Glomerular endothelial cell (primary cell): ENCODE measurements around the gene RBM17. TPM values are rescaled to one million over a fixed set of nuclear protein-coding genes. Genes with fewer than 3 reads are reported as not detected.
"Not testable (repeated sequence)": the region's sequence is repeated elsewhere in the genome, so short reads cannot be mapped to it uniquely, and the experiment has no call there.

ENCODE experiments used
- DNase-seq: peaks from one replicate; pipeline ENCODE4 v3.0.0-alpha.2; 2011; ENCODE audit warnings: low read depth, low spot score; ENCODE audit errors: extremely low read depth
- total RNA-seq: library from RNA; depleted of rRNA; stranded (reverse); fragments of >200 nt; gene quantifications from 2 replicates; pipeline ENCODE4 v1.2.3, GENCODE V29; 2015

RBM17 gene
- total RNA-seq, 1 donor from 2014 or later: 55.6 TPM

- DNase-seq: no peak
Observed at GRCh38 chr10:6055929-6056328, 32.9 kb upstream of the RBM17 start.

GRCh38 chr10:6056411-6057135 lies 32.3 kb upstream of the RBM17 start:
- DNase-seq: no peak

- DNase-seq: no peak
Observed at GRCh38 chr10:6058682-6059475, 30.0 kb upstream of the RBM17 start.

GRCh38 chr10:6059506-6059905 lies 29.3 kb upstream of the RBM17 start:
- DNase-seq: no peak

GRCh38 chr10:6061056-6061455 lies 27.8 kb upstream of the RBM17 start:
- no peak for DNase-seq

DNA sequence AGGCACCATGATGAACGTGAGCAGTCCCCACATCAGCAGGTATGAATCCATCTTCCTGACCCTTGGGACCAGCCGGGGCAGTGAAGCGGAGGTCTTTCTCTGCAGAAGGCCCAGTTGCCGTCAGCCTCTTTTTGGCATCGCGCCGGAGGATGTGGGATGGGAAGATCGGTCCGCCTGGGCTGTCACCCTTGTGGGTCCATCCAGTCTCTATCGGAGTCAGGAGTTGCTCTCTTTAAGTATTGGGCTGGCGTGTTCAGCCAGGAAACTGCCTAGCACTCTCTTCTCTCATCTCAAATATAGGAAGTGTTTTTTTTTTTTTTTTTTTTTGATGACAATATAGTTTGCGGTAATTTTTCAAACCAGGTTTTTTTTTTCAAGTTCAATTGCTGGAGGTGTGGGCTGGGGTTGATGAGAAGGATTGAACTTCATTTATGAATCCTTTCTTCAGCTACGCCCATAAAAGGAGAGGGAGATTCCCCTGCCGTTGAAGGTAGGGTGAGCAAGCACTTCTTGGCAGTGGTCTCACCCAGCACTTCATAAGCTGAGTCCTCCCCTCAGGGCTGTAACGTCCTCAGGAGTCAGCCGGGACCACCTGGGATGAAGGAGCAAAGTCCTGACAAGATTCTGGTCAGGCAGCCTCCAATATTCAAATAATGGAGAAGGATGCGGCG lies 26.6 kb upstream of the RBM17 start, which contains the start of gene IL2RA:
TSS of gene IL2RA (minus strand) at position 267 of the 671 bp plus-strand sequence. CDS start at position 51, 216 bp downstream.
- DNase-seq: no peak

DNA sequence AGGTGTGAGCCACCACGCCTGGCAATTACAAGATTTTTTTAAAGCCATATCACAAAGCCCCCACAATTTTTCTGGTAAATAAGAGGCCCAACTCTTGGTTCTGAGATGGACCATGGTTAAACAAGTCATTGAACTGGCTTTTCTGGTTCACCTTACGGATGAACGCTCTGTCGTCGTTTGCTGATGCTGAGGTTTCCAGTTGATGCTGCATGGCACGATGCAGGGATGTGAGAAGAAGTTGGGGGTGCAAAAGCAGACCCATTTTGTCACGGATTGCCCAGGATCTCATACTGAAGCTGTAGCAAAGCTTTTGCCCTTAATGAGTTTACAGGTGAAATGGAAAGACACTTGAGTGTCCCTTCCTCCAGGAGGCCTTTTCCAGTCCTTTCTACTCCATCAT lies 24.7 kb upstream of the RBM17 start:
- no peak for DNase-seq

DNA sequence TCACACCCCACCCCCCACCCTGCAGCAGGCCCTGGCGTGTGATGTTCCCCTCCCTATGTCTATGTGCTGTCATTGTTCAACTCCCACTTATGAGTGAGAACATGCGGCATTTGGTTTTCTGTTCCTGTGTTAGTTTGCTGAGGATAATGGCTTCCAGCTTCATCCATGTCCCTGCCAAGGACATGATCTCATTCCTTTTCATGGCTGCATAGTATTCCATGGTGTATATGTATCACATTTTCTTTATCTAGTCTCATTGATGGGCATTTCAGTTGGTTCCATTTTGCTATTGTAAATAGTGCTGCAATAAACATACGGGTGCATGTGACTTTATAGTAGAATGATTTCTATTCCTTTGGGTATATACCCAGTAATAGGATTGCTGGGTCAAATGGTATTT lies 24.1 kb upstream of the RBM17 start:
- DNase-seq: not testable (repeated sequence)

DNA sequence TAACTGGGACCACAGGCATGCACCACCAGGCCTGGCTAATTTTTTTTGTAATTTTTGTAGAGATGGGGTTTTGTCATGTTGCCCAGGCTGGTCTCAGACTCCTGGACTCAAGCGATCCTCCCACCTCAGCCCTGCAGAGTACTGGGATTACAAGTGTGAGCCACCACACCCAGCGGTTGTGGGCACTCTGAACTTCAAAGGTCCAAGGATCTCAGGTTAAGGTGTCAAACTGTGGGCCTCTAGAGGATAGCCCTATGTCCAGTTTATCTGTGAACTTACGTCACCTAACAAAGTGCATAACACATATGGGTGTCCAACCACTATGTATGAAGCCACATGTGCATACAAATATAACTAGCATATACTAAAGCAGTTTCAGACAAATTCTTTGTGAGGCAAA lies 23.4 kb upstream of the RBM17 start:
- DNase-seq: no peak

DNA sequence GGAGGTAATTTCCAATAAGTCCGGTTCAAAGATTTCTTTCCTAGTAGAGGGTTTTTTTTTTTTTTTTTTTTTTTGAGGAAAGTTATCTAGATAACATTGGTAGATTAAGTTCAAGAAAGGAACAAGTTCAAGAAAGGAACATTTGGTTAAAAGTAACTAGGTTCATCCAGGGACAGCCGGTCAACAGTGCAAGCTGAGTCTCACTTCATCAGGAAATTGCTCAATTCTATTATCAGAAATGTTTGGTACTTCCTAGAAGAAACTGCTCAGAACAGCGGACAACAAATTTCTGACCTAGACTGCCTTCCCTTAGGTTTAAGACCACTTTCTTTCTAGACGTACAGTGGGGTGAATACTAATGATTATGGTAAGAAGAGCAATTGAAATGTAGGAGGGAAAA lies 23.0 kb upstream of the RBM17 start:
- no peak for DNase-seq

DNA sequence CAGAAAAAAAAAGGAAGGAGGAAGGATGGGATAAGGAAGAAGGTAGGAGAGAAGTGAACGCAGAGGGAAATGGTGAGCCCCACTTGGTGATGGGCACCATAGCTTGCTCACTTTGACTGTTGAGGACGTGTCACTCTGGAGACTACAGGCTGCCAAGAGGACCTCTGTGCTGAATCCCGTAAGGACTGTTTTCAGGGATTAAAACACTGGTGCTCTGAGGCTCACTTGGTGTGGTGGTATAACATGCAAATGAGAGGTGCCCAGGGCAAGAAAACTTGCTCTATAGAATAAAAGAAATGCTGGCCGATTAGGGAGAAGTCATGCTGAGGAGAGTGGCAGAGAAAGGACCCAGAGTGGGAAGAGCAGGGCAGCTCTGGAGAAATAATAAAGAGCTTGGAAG lies 21.4 kb upstream of the RBM17 start:
- no peak for DNase-seq

DNA sequence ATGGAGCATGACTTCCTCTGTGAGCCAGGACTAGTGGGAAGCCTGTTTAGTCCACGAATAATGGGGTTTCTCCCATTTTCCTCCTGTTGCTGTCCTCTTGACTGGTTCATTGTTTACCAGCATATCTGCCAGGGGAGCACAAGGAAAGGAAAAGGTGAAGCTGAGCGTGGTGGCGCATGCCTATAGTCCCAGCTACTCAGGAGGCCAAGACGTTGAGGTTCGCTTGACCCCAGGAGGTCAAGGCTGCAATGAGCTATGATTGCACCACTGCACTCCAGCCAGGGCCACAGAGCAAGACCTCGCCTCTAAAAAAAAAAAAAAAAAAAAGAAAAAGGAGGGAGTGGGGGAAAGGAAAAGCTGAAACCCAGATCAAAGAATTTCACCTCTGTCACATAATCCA lies 20.8 kb upstream of the RBM17 start:
- DNase-seq: no peak

DNA sequence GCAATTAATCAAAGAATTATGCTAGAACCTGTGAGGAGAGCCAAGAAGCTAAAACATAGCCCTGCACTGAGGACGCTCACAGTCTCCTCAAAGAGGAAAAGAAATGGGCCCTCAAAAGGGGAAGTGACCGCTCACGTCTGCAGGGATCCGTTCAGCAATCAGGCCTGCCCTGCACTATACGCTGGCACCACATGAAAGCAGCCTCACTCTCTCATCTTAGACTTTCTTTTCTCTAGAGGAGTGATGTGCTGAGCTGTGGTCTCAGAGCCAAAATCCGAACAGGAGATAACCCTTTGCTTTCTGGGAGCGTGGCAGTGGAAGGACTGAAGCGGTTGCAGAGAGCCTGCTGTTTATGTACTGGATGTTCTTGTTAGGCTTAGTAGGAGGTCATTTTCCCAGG lies 20.4 kb upstream of the RBM17 start:
- DNase-seq: no peak

DNA sequence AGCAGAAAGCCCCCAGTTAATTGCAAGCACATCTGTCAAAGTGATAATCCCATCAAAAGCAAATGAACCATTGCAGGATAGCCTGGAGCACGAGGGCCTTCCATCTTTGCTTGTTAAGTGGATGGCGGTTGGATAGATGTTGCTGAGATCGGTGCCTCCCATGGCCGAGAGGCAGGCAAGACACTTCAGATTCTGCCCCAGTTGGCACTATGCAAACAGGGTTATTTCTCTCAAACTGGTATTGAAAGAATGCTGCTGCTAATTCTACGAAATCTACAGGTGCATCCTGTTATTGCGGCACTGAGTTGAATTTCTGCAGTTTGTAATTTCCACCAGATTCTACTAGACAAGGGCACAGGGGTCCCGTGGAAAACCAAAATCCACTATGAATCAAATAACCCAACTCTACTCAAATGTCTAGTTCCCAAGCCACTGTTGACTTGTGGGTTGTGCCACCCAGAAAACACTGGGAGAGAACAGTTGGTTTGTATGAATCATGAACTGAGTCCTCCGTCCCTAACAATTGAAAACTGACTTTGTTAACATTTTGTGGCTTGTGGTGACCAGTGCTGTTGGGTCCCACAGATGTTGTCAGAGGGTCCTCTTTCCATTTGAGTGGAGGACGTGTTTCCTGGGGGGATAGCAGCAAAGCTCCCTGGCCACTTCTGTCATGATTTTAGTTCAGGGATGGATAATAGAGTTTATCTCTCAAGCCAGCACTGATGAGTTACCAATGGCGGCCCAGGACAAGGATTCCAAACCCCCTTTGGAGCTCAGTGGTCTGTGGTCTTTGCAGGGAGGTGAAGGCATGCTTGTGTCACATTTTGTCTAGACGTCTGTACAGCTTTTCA lies 19.5 kb upstream of the RBM17 start:
- DNase-seq: no peak

DNA sequence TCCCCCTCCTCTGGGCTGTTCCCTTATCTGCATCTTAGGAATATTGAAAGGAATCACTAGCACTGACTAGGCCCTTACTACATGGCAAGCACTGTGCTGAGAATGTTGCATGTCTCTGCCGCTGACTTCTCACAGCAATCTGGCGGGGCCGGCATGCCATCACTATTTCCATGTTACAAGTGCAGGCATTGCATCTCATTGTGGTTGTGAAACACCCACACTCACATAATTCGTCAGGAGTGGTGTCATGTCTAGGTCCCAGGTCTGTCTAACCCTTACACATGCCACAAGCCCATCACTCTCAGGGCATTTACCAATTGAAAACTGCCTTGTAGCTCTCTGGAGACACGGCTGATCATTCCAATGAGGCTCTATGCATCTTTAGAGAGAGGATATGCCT lies 18.2 kb upstream of the RBM17 start:
- no peak for DNase-seq

- no peak for DNase-seq
Observed at GRCh38 chr10:6071181-6072175, 17.4 kb upstream of the RBM17 start.

DNA sequence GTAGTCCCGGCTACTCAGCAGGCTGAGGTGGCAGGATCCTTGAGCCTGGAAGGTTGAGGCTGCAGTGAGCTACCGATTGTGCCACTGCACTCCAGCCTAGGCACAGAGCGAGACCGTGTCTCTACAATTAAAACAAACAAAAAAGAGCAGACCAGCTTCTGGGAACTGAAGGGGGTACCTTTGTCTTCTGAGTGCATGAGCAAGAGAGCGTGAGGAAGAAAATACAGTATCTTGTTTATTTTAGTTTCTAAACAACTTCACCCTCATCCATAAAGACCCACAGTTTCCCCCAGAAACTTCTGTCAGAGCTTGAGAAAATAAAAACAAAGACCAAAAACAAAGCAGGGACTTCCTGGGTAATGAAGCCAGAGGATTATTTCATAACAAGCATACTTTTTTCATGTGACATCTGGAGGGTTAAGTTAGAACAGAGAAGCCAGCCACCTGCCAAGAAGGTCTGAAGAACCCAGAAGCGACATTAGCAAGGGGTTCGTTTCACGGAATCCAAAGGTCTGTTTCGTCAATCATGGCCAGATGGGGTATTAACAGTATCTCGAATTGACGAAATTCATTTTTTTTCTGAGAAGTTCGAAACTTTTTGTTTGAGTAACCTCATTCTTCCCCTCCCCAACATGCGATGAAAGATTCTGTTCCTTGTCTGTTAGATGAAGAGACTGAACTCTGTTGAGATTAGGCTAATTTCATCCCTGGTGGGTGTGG lies 16.5 kb upstream of the RBM17 start:
- DNase-seq: no peak

DNA sequence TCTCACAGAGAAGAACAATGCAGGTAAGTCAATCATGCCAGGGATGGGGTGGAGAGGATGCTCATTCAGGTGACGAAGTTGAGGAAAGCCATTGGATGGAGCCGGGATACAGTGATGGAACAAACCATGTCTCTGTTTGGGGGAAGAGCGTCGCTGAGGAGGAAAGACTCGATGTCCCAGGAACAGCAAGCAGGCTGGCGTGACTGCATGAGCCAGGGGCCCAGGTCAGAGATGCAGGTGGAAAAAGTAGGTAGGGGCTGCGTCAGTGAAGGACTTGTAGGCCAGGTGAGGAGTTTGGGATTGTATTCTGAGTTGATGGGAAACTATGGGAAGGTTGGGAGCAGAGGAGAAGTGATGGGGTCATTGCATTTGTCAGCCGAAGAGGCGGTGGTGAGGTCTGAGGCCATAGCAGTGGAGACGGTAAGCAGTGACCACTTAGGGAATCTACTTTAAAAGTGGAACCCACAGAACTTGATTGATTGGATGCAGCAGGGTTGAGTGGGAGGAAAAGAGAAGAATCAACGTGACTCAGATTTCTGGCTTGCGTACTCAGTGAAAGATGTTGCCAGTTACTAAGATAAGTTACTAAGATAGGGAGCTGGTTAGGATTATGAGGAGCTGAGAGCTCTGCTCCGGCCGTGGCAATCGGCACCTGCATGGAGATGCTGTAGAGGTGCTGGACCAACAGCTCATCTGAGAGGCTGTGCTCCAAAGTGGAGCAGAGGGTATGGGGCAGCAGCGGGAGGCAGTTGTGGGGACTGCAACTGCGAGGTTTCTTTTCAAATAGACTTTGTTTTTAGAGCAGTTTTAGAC lies 14.1 kb upstream of the RBM17 start:
- DNase-seq: no peak
